IPS DF 6.9 (cell line): Measurements from ENCODE around the gene CCDC71.
A peak's percentile ranks its signal among the peaks of the same experiment; 100 is the strongest.

Source experiments
- DNase-seq: peaks from one replicate; pipeline ENCODE4 v3.0.0-alpha.2; 2013; ENCODE audit warnings: low read depth, low spot score
- H3K27ac ChIP-seq: one replicate; pipeline ENCODE4 v1.5.1; 2013; ENCODE audit warnings: low read length, control low read depth
- H3K27me3 ChIP-seq: 2 replicates; pipeline ENCODE4 v1.6.1; 2013; ENCODE audit warnings: mild to moderate bottlenecking, low read length; ENCODE audit not compliant: control insufficient read depth, insufficient read depth
- H3K36me3 ChIP-seq: 2 replicates; pipeline ENCODE4 v1.6.1; 2013; ENCODE audit warnings: low read length; ENCODE audit not compliant: control insufficient read depth, insufficient read depth
- H3K4me1 ChIP-seq: 2 replicates; pipeline ENCODE4 v1.6.1; 2013; ENCODE audit warnings: low read length; ENCODE audit not compliant: control insufficient read depth, insufficient read depth
- H3K4me3 ChIP-seq: 2 replicates; pipeline ENCODE4 v1.5.1; 2013; ENCODE audit warnings: mild to moderate bottlenecking, low read length
- H3K9me3 ChIP-seq: 2 replicates; pipeline ENCODE4 v1.6.1; 2013; ENCODE audit warnings: low read length, inconsistent platforms; ENCODE audit not compliant: control insufficient read depth, insufficient read depth
- WGBS: extraction: QIAGEN DNeasy Blood & Tissue Kit; methylation state at CpG from one replicate; pipeline ENCODE4 v1.1.7; 2013; ENCODE audit warnings: mixed read lengths, missing lambda C conversion rate; ENCODE audit not compliant: insufficient read length, insufficient coverage; 5-methylcytosine and 5-hydroxymethylcytosine counted together

The CCDC71 gene

DNA sequence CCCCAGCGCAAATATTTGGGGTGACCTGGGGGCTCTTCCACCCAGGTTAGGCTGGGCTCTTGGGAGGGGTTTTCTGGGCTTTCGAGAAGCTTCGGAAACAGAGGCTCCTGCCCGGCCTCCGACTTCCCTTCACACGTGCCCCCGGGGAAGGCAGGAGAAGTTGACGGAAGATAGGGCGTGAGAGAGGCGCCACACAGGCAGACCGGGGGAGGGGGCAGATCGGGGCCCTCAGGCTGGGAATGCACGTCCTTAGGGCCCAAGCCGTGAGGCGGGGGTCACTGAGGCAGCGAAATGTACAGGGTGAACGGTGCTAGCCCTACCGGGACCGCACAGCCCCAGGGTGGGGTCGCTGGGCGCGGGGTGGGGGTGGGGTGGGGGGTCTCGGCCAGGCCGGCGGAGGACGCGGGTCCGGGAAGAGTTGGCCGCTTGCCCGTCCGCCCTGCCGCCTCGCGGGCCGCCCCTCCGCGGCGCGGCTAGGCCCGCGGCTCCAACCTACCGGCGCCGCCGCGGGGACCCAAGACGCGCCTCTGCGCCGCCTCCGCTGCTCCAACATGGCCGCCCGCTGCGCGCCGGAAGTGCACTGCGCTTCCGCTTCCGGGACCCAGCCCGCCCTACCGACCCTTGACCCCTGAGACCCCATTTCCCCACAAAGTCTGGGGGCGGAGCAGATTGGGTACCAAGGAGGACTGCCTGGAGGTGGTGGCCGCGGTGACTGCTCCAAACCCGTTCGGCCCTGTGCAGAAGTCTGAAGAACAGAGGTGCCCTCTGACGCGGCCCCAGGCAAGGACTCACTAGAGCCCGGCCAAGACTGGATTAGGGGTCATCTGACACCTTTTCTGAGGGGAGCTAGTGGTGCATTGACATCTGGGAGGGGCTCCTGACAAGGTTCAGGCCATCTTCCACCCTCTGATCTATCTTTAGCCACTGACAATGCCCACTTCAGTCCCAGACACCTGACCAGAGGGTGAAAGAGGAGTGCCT lies at the start of gene CCDC71:
TSS of gene CCDC71 (minus strand) at position 561 of the 981 bp plus-strand sequence. CDS start 2,123 bp downstream, outside the sequence.
- Histone ChIP-seq H3K27me3 (no peaks in the 10 kb centered on the region), H3K27ac (no peak within 1 kb of the TSS), H3K4me3 (peak within 1 kb of the TSS; percentile 78), H3K9me3 (no peaks in the 10 kb centered on the region), H3K4me1 (peaks cover 3% of the 10 kb centered on the region; the same call in 1 of the 2 replicates), H3K36me3 (peaks cover 12% of the 10 kb centered on the region)
- WGBS, result no CpG with 5 or more reads among the region's 69 CpGs
- DNase-seq, result peak; percentile 74

DNA sequence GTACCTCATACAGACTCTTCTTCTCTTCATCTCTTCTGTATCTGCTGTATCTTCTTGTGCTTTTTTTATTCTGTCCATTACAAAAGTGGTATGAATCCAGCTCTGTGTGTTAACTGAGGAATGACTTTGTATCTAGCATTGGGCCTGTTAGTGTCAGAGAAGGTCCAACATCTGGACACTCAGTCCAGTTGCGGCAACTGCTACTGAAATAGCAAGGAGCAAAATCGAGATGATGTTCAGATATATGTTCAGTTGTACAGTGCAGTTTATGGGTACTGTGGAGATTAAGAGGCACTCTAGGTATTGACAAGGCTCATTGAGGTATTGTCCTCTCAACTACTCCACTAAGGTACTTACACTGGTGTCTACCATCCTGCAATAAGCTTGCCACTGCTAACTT lies 47.9 kb upstream of the CCDC71 start:
- H3K4me3 ChIP-seq, result no peak overlapping the region
- no peaks in the 10 kb centered on the region for H3K4me1 ChIP-seq
- peaks cover 5% of the 10 kb centered on the region for H3K9me3 ChIP-seq
- no peaks in the 10 kb centered on the region for H3K36me3 ChIP-seq
- H3K27me3 ChIP-seq, result no peaks in the 10 kb centered on the region
- no peak overlapping the region for H3K27ac ChIP-seq
- DNase-seq, result no peak
- no CpG with 5 or more reads among the region's 2 CpGs for WGBS

DNA sequence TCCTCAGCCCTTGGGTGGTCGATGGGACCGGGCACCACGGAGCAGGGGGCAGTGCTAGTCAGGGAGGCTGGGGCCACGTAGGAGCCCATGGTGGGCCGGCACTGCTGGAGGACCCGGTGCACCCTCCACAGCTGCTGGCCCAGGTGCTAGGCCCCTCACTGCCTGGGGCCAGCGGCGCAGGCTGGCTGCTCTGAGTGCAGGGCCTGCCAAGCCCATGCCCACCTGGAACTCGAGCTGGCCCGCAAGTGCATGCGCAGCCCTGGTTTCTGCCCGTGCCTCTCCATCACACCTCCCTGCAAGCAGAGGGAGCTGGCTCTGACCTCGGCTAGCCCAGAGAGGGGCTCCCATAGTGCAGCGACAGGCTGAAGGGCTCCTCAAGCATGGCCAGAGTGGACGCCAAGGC lies 47.4 kb upstream of the CCDC71 start:
- DNase-seq, result no peak
- peaks cover 5% of the 10 kb centered on the region for H3K9me3 ChIP-seq
- H3K36me3 ChIP-seq, result no peaks in the 10 kb centered on the region
- H3K27me3 ChIP-seq, result no peaks in the 10 kb centered on the region
- no peaks in the 10 kb centered on the region for H3K4me1 ChIP-seq
- no peak overlapping the region for H3K4me3 ChIP-seq
- WGBS, result no CpG with 5 or more reads among the region's 15 CpGs
- no peak overlapping the region for H3K27ac ChIP-seq

DNA sequence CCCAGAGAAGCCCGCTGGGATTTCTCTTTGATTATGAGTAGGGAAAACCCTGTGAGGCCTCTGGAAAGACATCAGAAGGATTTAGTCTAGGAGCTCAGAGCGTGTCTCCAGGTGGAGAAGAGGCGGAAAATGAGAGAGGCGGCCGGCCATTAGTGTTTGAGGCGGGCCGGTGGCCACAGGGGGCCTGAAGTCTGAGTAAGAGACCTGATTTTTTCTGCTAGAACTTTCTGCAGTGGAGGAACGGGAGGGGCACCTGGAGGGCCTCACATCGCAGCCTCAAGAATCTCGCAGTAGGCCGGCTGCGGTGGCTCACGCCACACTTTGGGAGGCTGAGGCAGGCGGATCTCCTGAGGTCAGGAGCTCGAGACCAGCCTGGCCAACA lies 33.8 kb upstream of the CCDC71 start:
- no peaks in the 10 kb centered on the region for H3K36me3 ChIP-seq
- H3K4me1 ChIP-seq, result no peaks in the 10 kb centered on the region
- WGBS, result no CpG with 5 or more reads among the region's 15 CpGs
- H3K9me3 ChIP-seq, result no peaks in the 10 kb centered on the region
- H3K27me3 ChIP-seq, result no peaks in the 10 kb centered on the region
- DNase-seq, result no peak
- no peak overlapping the region for H3K4me3 ChIP-seq
- H3K27ac ChIP-seq, result no peak overlapping the region

DNA sequence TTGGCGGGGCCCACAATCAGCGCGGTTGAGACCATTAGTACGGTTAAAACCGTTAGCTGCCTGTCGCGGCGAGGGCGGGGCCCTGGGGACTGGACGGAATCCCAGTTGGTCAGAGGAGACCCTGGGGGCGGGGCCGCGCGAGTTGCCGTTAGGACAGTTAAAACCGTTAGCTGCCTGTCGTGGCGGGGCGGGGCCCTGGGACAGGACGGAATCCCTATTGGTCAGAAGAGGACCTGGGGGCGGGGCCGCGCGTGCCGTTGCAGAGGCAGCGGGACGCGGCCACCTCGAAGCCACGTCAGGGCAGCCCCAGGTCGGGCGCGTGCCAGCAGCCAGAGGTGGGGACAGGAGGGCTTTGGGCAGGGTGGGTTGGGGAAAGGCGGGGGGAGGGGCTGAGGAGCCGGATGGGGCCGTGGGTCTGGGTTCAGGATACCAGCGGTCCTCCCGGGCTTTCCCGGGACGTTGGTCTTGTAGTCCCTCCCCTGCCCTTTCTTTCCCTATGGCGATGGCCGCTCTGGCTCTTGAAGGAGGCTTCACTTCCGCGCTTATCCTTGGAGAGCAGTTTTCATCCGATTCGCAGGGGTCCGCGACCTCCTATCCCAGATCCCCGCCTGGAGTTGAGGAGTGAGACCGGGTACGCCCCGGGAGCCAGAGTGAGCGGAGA lies 33.2 kb upstream of the CCDC71 start:
- H3K9me3 ChIP-seq, result no peaks in the 10 kb centered on the region
- H3K36me3 ChIP-seq, result no peaks in the 10 kb centered on the region
- no peak overlapping the region for H3K4me3 ChIP-seq
- no CpG with 5 or more reads among the region's 53 CpGs for WGBS
- no peaks in the 10 kb centered on the region for H3K27me3 ChIP-seq
- DNase-seq, result no peak
- no peaks in the 10 kb centered on the region for H3K4me1 ChIP-seq
- H3K27ac ChIP-seq, result no peak overlapping the region

DNA sequence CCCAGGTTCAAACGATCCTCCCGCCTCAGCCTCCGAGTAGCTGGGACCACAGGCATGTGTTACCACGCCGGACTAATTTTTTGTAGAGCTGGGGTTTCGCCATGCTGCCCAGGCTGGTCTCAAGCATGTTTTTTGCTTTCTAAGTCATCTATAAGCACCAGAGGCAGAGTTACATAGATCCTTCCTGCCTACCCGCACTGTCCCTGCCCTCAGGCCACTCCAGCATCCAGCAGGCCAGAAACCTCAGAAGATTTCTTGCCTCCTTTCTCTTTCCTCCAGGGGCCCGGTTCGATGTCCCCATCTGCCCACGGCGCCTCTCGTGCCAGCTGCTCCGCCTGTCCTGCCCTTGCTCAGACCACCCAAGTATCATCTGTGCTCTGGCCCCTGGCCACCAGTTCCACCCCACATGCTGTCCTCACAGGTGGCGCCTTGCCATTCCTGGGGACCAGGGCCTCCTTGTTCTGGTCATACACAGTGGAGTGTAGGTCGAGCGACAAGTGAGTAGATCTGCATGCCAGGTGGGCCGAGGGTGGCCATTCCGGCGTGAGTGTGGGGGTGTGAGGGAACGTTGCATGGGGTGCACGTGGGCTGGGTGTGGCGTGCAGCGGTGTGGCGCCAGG lies 32.6 kb upstream of the CCDC71 start:
- Histone ChIP-seq H3K27me3 (no peaks in the 10 kb centered on the region), H3K4me3 (no peak overlapping the region), H3K36me3 (no peaks in the 10 kb centered on the region), H3K4me1 (no peaks in the 10 kb centered on the region), H3K27ac (no peak overlapping the region), H3K9me3 (no peaks in the 10 kb centered on the region)
- no CpG with 5 or more reads among the region's 24 CpGs for WGBS
- no peak for DNase-seq

DNA sequence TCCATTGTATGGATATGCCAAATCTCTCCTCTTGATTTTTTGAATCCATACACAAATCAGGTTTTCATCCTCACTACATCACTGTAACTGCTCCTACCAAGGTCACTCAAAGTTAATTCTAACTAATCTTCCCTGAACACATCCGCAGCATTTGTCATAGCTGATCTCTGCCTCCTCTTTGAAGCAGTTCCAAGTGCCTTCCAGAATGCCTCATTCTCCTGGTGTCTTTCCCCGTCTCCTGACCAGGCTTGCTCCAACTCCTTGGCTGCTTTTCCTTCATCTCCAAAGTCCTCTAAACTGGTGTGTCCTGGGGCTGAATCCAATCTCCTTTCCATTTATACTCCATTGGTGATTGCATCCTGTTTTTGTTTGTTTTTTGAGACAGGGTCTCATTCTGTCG lies 32.0 kb upstream of the CCDC71 start:
- WGBS, result no CpG with 5 or more reads among the region's 3 CpGs
- no peak overlapping the region for H3K27ac ChIP-seq

DNA sequence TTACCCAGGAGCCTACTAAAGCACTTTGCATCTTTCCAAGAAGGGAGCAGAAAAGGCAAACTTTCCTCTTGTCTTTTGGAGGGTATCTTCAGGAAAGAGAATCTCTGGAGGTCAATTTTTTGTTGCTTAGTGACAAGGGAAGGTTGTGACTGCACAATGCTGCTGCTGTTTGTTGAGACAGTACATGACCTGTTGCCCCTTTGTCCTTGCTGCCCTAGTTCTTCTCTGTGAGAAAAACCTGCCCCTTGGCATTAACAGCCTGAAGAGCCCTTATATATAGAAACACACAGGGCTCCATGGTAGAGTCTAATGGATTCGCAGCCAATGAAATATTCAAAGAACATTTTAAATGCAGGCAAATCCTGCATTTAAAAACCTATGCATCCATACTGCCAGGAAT lies 25.6 kb upstream of the CCDC71 start:
- H3K27ac ChIP-seq, result no peak overlapping the region
- no CpG with 5 or more reads among the region's 1 CpG for WGBS
- no peak overlapping the region for H3K4me3 ChIP-seq
- DNase-seq, result no peak
- H3K27me3 ChIP-seq, result no peaks in the 10 kb centered on the region
- no peaks in the 10 kb centered on the region for H3K36me3 ChIP-seq
- H3K4me1 ChIP-seq, result no peaks in the 10 kb centered on the region
- H3K9me3 ChIP-seq, result peaks cover 1% of the 10 kb centered on the region; the same call in 1 of the 2 replicates

More for the DNA sequence above, 32.0 kb upstream of the CCDC71 start:
- Histone ChIP-seq H3K4me3 (no peak overlapping the region), H3K4me1 (no peaks in the 10 kb centered on the region), H3K27me3 (no peaks in the 10 kb centered on the region), H3K9me3 (no peaks in the 10 kb centered on the region), H3K36me3 (no peaks in the 10 kb centered on the region)
- DNase-seq, result no peak

DNA sequence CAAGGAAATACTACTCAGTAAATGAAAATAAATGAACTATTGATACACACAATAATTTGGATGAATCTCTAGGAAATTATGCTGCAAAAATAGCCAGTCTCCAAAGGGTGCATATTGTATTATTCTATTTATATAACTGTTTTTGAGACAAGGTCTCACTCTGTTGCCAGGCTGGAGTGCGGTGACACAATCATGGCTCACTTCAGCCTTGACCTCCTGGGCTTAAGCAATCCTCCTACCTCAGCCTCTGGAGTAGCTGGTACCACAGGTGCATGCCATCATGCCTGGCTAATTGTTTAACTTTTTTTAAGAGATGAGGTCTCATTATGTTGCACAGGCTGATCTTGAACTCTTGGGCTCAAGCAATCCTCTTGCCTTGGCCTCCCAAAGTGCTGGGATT lies 17.7 kb upstream of the CCDC71 start:
- WGBS, result no CpG with 5 or more reads among the region's 1 CpG
- DNase-seq, result no peak
- H3K27ac ChIP-seq, result no peak overlapping the region

DNA sequence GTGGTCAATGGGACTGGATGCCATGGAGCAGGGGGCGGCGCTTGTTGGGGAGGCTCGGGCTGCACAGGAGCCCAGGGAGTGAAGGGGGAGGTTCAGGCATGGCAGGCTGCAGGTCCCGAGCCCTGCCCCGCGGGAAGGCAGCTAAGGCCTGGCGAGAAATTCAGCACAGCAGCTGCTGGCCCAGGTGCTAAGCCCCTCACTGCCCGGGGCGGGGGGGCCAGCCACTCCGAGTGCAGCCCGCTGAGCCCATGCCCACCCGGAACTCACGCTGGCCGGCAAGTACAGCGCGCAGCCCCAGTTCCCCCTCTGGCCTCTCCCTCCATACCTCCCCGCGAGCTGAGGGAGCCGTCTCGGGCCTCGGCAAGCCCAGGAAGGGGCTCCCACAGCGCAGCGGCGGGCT lies 16.6 kb upstream of the CCDC71 start:
- Histone ChIP-seq H3K27ac (no peak overlapping the region), H3K36me3 (no peaks in the 10 kb centered on the region), H3K4me1 (no peaks in the 10 kb centered on the region), H3K4me3 (no peak overlapping the region), H3K9me3 (no peaks in the 10 kb centered on the region), H3K27me3 (no peaks in the 10 kb centered on the region)
- no peak for DNase-seq
- no CpG with 5 or more reads among the region's 24 CpGs for WGBS

More for the DNA sequence above, 17.7 kb upstream of the CCDC71 start:
- Histone ChIP-seq H3K9me3 (no peaks in the 10 kb centered on the region), H3K27me3 (no peaks in the 10 kb centered on the region), H3K4me1 (no peaks in the 10 kb centered on the region), H3K4me3 (no peak overlapping the region), H3K36me3 (no peaks in the 10 kb centered on the region)
